Erythroblast (primary cell): ENCODE measurements around the gene WNT7A.

Experiments used
- GATA1 ChIP-seq: IDR thresholded peaks from 2 replicates; pipeline ENCODE4 v1.6.1; 2011; ENCODE audit warnings: low read depth, mild to moderate bottlenecking, control low read depth, low read length, moderate library complexity
- POLR2A ChIP-seq: IDR thresholded peaks from 2 replicates; pipeline ENCODE4 v1.6.1; 2011; ENCODE audit warnings: mild to moderate bottlenecking, low read length

DNA sequence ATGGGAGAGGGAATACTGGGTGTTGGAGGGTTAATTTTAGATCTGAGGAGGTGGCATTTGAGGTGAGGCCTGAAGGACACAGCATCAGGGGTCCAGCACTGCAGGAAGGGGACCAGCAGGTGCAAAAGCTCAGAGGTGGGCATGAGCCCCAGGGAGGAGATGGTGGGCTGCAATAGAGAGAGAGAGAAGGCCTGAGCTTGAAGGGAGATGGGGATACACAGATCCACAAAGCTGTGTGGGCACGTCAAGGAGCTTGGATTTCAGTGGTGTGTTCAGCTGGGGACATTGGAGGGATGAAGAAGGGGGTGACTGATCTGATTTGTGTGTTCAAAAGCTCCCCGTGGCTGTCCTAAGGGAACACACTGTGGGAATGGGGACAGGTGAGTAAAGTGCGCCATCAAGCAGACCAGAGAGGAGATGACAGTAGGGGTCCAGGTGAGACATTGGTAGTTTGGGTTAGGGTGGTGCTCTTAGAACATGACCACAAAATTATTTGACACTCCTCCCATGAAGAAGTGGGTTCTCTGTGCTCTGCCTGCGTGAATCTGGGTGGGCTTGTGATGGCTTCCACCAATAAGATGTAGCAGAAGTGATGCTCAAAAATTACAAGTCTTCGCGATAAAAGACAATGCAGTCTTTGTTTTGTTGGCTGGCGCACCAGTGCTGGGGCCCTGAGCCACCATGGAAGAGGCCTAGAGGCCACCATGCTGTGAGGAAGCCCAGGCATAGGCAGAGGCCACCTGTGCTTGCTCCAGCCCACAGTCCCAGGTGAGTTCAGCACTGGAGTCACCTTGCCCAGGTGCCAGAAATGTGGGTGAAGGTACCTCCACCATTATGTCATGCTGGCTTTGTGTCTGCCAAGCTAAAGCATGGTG lies 1.9 kb upstream of the WNT7A start:
- TF ChIP-seq POLR2A (no peak), GATA1 (no peak)
